ENCODE data around the gene ATOH8.

The ATOH8 gene

GRCh38 chr2:85777441-85777861 is 23.7 kb downstream of the ATOH8 start:
- Histone ChIP-seq H3K36me3 (ENCODE audit: control insufficient read depth, insufficient read depth, low read length) (no peaks in the 10 kb centered on the region), H3K4me3 (ENCODE audit: insufficient read depth, low read depth, low read length) (no peak overlapping the region), H3K4me1 (ENCODE audit: control insufficient read depth, insufficient read depth, low read length) (peaks cover 14% of the 10 kb centered on the region), H3K27ac (ENCODE audit: insufficient read depth, low read depth, low read length, poor library complexity, severe bottlenecking) (no peak overlapping the region), H3K9me3 (ENCODE audit: control insufficient read depth, low read length) (no peaks in the 10 kb centered on the region), H3K27me3 (ENCODE audit: control insufficient read depth, insufficient read depth, low read length, poor library complexity, severe bottlenecking) (no peaks in the 10 kb centered on the region)
- 80 to 81% methylated on average over 8 of the region's 8 CpGs for WGBS, 2 experiments

- 93 to 95% methylated on average over 16 of the region's 16 CpGs for WGBS, 2 experiments
- H3K36me3 ChIP-seq (ENCODE audit: control insufficient read depth, insufficient read depth, low read length): no peaks in the 10 kb centered on the region
These were observed 25.0 kb downstream of the ATOH8 start for GRCh38 chr2:85778646-85779379.

GRCh38 chr2:85779641-85780315 is 26.0 kb downstream of the ATOH8 start:
- 94 to 96% methylated on average over 12 of the region's 12 CpGs for WGBS, 2 experiments
- Histone ChIP-seq H3K36me3 (ENCODE audit: control insufficient read depth, insufficient read depth, low read length) (no peaks in the 10 kb centered on the region), H3K27me3 (ENCODE audit: control insufficient read depth, insufficient read depth, low read length, poor library complexity, severe bottlenecking) (no peaks in the 10 kb centered on the region), H3K4me1 (ENCODE audit: control insufficient read depth, insufficient read depth, low read length) (peaks cover 4% of the 10 kb centered on the region), H3K27ac (ENCODE audit: insufficient read depth, low read depth, low read length, poor library complexity, severe bottlenecking) (no peak overlapping the region), H3K4me3 (ENCODE audit: insufficient read depth, low read depth, low read length) (no peak overlapping the region), H3K9me3 (ENCODE audit: control insufficient read depth, low read length) (no peaks in the 10 kb centered on the region)

More at GRCh38 chr2:85778646-85779379, 25.0 kb downstream of the ATOH8 start:
- Histone ChIP-seq H3K9me3 (ENCODE audit: control insufficient read depth, low read length) (no peaks in the 10 kb centered on the region), H3K4me3 (ENCODE audit: insufficient read depth, low read depth, low read length) (no peak overlapping the region), H3K27ac (ENCODE audit: insufficient read depth, low read depth, low read length, poor library complexity, severe bottlenecking) (no peak overlapping the region), H3K4me1 (ENCODE audit: control insufficient read depth, insufficient read depth, low read length) (peaks cover 2% of the 10 kb centered on the region), H3K27me3 (ENCODE audit: control insufficient read depth, insufficient read depth, low read length, poor library complexity, severe bottlenecking) (no peaks in the 10 kb centered on the region)

DNA sequence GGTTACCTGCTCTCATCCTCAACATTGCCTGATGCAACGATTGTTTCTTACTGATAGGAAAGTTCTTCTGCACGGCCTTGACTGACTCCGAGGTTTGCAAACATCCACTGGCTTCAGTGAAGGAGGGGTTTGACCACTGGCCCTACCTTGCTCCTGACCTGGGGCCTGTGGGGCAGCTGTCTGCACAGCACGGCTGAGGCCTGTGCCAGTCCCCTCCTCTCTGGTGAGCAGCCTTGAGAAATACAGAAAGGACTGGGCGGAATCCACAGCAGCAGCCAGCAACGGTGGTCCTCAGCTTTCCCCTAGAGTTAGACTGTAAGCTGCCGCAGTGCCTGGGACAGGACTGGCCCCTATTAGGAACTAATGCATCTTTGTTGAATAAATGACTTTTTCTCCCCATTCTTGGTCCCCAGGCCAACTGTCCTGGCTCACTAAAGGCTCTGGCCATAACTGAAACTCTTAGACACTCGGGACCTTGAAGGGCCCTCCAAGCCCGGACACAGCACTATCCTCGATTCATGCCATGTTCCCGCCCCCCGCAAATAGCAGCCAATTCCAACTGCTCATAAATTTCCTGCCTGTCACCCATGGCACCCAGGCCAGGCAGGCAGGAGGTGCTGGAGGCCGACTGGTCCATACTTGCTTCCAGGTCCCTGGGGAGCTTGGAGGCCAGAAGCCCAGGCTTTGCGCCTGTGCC is 26.7 kb downstream of the ATOH8 start:
- no peaks in the 10 kb centered on the region for H3K27me3 ChIP-seq (ENCODE audit: control insufficient read depth, insufficient read depth, low read length, poor library complexity, severe bottlenecking)
- H3K4me1 ChIP-seq (ENCODE audit: control insufficient read depth, insufficient read depth, low read length): peaks cover 11% of the 10 kb centered on the region
- H3K4me3 ChIP-seq (ENCODE audit: insufficient read depth, low read depth, low read length): no peak overlapping the region
- no peak overlapping the region for H3K27ac ChIP-seq (ENCODE audit: insufficient read depth, low read depth, low read length, poor library complexity, severe bottlenecking)
- WGBS, 2 experiments: 90 to 93% methylated on average over 14 of the region's 14 CpGs
- H3K9me3 ChIP-seq (ENCODE audit: control insufficient read depth, low read length): no peaks in the 10 kb centered on the region
- H3K36me3 ChIP-seq (ENCODE audit: control insufficient read depth, insufficient read depth, low read length): no peaks in the 10 kb centered on the region

DNA sequence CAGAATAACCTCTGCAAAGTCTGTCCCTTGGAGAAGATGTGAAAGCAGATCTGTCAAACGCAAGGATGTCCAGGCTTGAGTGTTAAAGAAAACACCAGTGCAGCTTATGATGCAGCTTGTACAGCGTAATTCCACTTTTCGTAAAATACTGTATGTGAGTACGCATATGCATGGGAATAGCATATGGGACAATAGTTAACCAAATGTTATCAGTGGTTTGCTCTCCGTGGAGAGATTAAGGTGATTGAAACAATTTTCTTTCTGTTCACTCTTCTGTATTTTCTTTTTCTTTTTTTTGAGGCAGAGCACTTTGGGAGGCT is 27.2 kb downstream of the ATOH8 start:
- Histone ChIP-seq H3K27ac (ENCODE audit: insufficient read depth, low read depth, low read length, poor library complexity, severe bottlenecking) (no peak overlapping the region), H3K4me3 (ENCODE audit: insufficient read depth, low read depth, low read length) (no peak overlapping the region), H3K27me3 (ENCODE audit: control insufficient read depth, insufficient read depth, low read length, poor library complexity, severe bottlenecking) (no peaks in the 10 kb centered on the region), H3K9me3 (ENCODE audit: control insufficient read depth, low read length) (no peaks in the 10 kb centered on the region), H3K4me1 (ENCODE audit: control insufficient read depth, insufficient read depth, low read length) (peaks cover 12% of the 10 kb centered on the region), H3K36me3 (ENCODE audit: control insufficient read depth, insufficient read depth, low read length) (no peaks in the 10 kb centered on the region)
- WGBS, 2 experiments: 93 to 96% methylated on average over 5 of the region's 5 CpGs

- Histone ChIP-seq H3K27ac (ENCODE audit: insufficient read depth, low read depth, low read length, poor library complexity, severe bottlenecking) (no peak overlapping the region), H3K9me3 (ENCODE audit: control insufficient read depth, low read length) (no peaks in the 10 kb centered on the region), H3K36me3 (ENCODE audit: control insufficient read depth, insufficient read depth, low read length) (no peaks in the 10 kb centered on the region), H3K4me3 (ENCODE audit: insufficient read depth, low read depth, low read length) (no peak overlapping the region), H3K27me3 (ENCODE audit: control insufficient read depth, insufficient read depth, low read length, poor library complexity, severe bottlenecking) (no peaks in the 10 kb centered on the region), H3K4me1 (ENCODE audit: control insufficient read depth, insufficient read depth, low read length) (peaks cover 12% of the 10 kb centered on the region)
- 86 to 92% methylated on average over 7 of the region's 7 CpGs for WGBS, 2 experiments
These were observed 30.0 kb downstream of the ATOH8 start for GRCh38 chr2:85783796-85784195.

DNA sequence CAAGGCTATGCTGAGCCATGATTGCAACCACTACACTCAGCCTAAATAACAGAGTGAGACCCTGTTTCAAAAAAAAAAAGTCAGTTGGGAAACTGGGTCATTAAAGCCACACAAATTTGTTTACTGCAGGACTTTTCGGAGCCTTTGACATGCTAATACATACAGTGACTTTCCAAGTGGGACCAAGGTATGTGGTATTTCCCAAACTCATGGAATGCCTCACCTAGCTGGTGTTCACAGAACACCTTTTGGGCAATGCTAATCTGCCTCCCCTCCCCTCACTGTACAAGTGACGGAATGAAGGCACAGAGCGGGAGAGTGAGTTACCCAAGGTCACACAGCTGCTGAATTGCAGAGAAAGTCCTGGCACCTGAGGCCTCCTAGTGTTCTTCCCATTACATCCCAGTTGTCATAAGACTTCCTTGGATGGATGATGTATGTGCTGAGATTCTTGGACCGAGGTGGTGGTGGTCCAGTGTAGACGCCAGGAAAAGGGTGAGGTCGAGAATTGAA is 30.7 kb downstream of the ATOH8 start:
- WGBS, 2 experiments: 94 to 95% methylated on average over 6 of the region's 6 CpGs
- Histone ChIP-seq H3K36me3 (ENCODE audit: control insufficient read depth, insufficient read depth, low read length) (no peaks in the 10 kb centered on the region), H3K4me3 (ENCODE audit: insufficient read depth, low read depth, low read length) (no peak overlapping the region), H3K4me1 (ENCODE audit: control insufficient read depth, insufficient read depth, low read length) (peaks cover 12% of the 10 kb centered on the region), H3K27ac (ENCODE audit: insufficient read depth, low read depth, low read length, poor library complexity, severe bottlenecking) (no peak overlapping the region), H3K27me3 (ENCODE audit: control insufficient read depth, insufficient read depth, low read length, poor library complexity, severe bottlenecking) (no peaks in the 10 kb centered on the region), H3K9me3 (ENCODE audit: control insufficient read depth, low read length) (no peaks in the 10 kb centered on the region)

DNA sequence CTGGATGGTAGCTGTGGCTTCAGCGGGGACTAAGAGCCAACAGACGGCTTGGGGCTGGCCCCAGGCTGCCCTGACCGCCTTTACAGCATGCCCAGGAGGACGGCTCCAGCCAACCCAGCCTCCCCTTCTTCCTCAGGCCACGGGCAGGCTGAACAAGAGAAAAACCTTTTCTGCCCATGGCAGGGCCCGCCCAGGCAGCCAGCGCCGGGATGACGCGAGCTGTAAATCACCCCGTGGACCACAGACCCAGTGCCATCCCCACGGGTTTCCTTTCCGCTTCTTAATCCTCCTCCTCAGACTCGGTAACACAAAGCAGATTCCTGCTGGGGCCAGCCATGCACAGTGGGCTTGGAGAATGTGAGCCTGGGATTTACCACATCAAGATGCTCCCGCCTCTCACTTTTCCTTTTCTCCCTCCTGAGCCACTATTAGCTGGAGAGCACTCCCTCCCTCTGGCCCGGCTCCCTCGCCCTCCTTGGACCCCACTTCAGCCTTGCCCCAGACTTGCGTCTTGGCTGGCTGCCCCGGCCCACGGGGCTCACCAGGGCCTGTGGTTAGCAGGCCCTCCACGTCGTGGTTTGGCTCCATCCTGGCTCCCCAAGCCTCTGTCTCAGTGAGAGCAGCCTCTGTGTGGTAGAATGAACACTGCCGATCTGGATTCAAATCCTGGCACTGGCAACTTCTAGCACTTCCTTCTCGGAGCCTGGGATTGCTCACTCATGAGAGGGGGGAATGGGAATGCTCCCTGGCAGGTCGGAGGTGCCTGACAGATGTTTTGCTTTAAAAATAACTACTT is 31.4 kb downstream of the ATOH8 start:
- H3K36me3 ChIP-seq (ENCODE audit: control insufficient read depth, insufficient read depth, low read length): no peaks in the 10 kb centered on the region
- no peaks in the 10 kb centered on the region for H3K27me3 ChIP-seq (ENCODE audit: control insufficient read depth, insufficient read depth, low read length, poor library complexity, severe bottlenecking)
- H3K27ac ChIP-seq (ENCODE audit: insufficient read depth, low read depth, low read length, poor library complexity, severe bottlenecking): peak overlapping the region; percentile 36
- H3K9me3 ChIP-seq (ENCODE audit: control insufficient read depth, low read length): no peaks in the 10 kb centered on the region
- H3K4me3 ChIP-seq (ENCODE audit: insufficient read depth, low read depth, low read length): no peak overlapping the region
- WGBS, 2 experiments: 60 to 70% methylated on average over 25 of the region's 25 CpGs
- peaks cover 12% of the 10 kb centered on the region for H3K4me1 ChIP-seq (ENCODE audit: control insufficient read depth, insufficient read depth, low read length)

DNA sequence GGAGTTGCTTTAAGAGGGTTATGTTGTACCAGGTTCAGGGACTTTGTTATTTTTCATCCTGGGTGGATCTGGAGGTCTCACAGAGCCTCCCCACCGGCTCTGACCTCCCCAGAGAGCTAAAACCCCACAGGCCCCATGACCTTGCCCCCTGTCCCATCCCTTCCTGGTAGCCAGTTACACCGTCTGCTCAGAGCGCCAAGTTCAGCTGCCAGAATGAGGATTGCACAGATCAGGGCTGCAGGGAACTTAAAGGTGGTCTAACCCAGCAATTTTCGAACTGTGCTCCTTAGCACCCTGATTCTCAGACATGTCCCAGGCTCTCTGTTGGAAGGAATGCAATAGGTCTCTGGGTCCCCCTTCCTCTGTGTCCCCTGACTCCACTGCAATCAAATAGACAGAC is 32.1 kb downstream of the ATOH8 start:
- Histone ChIP-seq H3K9me3 (ENCODE audit: control insufficient read depth, low read length) (no peaks in the 10 kb centered on the region), H3K4me1 (ENCODE audit: control insufficient read depth, insufficient read depth, low read length) (peaks cover 12% of the 10 kb centered on the region), H3K27me3 (ENCODE audit: control insufficient read depth, insufficient read depth, low read length, poor library complexity, severe bottlenecking) (no peaks in the 10 kb centered on the region), H3K36me3 (ENCODE audit: control insufficient read depth, insufficient read depth, low read length) (no peaks in the 10 kb centered on the region), H3K27ac (ENCODE audit: insufficient read depth, low read depth, low read length, poor library complexity, severe bottlenecking) (no peak overlapping the region), H3K4me3 (ENCODE audit: insufficient read depth, low read depth, low read length) (no peak overlapping the region)
- 95 to 96% methylated on average over 4 of the region's 4 CpGs for WGBS, 2 experiments

All from ectodermal cell (in vitro differentiated cells).